GM19324 (cell line): ENCODE data around the gene HHAT.

Source experiments
- ATAC-seq: cut with Tn5 transposase; IDR thresholded peaks from one replicate; pipeline ENCODE4 v1.9.1; 2021; ENCODE audit warnings: mild to moderate bottlenecking, moderate library complexity; ENCODE audit not compliant: unreplicated experiment, low FRiP score

HHAT gene

GRCh38 chr1:210313046-210313595 is 15.6 kb upstream of the HHAT start:
- ATAC-seq: no peak

GRCh38 chr1:210313921-210314320 is 14.8 kb upstream of the HHAT start:
- no peak for ATAC-seq

GRCh38 chr1:210315529-210315928 is 13.2 kb upstream of the HHAT start:
- no peak for ATAC-seq

GRCh38 chr1:210321131-210321530 is 7.6 kb upstream of the HHAT start:
- no peak for ATAC-seq

- ATAC-seq: no peak
Measured at GRCh38 chr1:210321552-210321951, 7.2 kb upstream of the HHAT start.

GRCh38 chr1:210323957-210324356 is 4.7 kb upstream of the HHAT start:
- no peak for ATAC-seq

GRCh38 chr1:210325026-210325670 is 3.6 kb upstream of the HHAT start:
- ATAC-seq: no peak

- ATAC-seq: no peak
Measured at GRCh38 chr1:210328032-210328745, 513 bp upstream of the HHAT start.

GRCh38 chr1:210330279-210330866 is 1.7 kb downstream of the HHAT start:
- no peak for ATAC-seq

- ATAC-seq: no peak
Measured at GRCh38 chr1:210332233-210332632, 3.5 kb downstream of the HHAT start.

- peak; percentile 51 for ATAC-seq
Measured at GRCh38 chr1:210332719-210333398, 4.2 kb downstream of the HHAT start.

GRCh38 chr1:210335001-210335400 is 6.3 kb downstream of the HHAT start:
- ATAC-seq: no peak

GRCh38 chr1:210336362-210336761 is 7.7 kb downstream of the HHAT start:
- no peak for ATAC-seq

- ATAC-seq: no peak
Measured at GRCh38 chr1:210339500-210339899, 10.8 kb downstream of the HHAT start.

GRCh38 chr1:210340311-210340710 is 11.6 kb downstream of the HHAT start:
- ATAC-seq: no peak

- no peak for ATAC-seq
Measured at GRCh38 chr1:210340841-210341240, 12.1 kb downstream of the HHAT start.

- peak; percentile 76 for ATAC-seq
Measured at GRCh38 chr1:210342986-210343780, 14.5 kb downstream of the HHAT start.

GRCh38 chr1:210344706-210345105 is 16.0 kb downstream of the HHAT start:
- ATAC-seq: no peak

- no peak for ATAC-seq
Measured at GRCh38 chr1:210347112-210347511, 18.4 kb downstream of the HHAT start.

GRCh38 chr1:210351496-210351895 is 22.8 kb downstream of the HHAT start:
- ATAC-seq: no peak
